Astrocyte (in vitro differentiated cells and primary cell): ENCODE results near the gene FABP1. TPM values are rescaled to one million over a fixed set of nuclear protein-coding genes. Genes with fewer than 3 reads are reported as not detected.

Source experiments
- DNase-seq: peaks from one replicate; pipeline ENCODE4 v3.0.0-alpha.2; 2010; ENCODE audit warnings: low read depth
- FAIRE-seq: peaks from 2 replicates; lab custom pipeline; 2011; peaks lifted over from hg19 to GRCh38; lab: Jason Lieb, UNC
- H2AFZ ChIP-seq: 2 replicates; pipeline ENCODE4 v1.6.0; 2012; ENCODE audit warnings: low read depth, low read length, inconsistent platforms
- H3K27ac ChIP-seq: 2 replicates; pipeline ENCODE4 v1.5.1; 2011; ENCODE audit warnings: low read depth, low read length, inconsistent platforms
- H3K27me3 ChIP-seq: 2 replicates; pipeline ENCODE4 v1.6.0; 2011; ENCODE audit warnings: low read length, inconsistent platforms; ENCODE audit not compliant: insufficient read depth
- H3K36me3 ChIP-seq: 2 replicates; pipeline ENCODE4 v1.5.1; 2011; ENCODE audit warnings: low read length, inconsistent platforms; ENCODE audit not compliant: insufficient read depth
- H3K4me1 ChIP-seq: 2 replicates; pipeline ENCODE4 v1.5.1; 2011; ENCODE audit warnings: low read length, inconsistent platforms; ENCODE audit not compliant: insufficient read depth
- H3K4me2 ChIP-seq: 2 replicates; pipeline ENCODE4 v1.6.0; 2012; ENCODE audit warnings: low read length, inconsistent platforms
- H3K4me3 ChIP-seq: 2 replicates; pipeline ENCODE4 v1.5.1; 2011; ENCODE audit warnings: low read depth, mild to moderate bottlenecking, low read length, inconsistent platforms; ENCODE audit not compliant: insufficient read depth
- H3K79me2 ChIP-seq: 2 replicates; pipeline ENCODE4 v1.6.0; 2012; ENCODE audit warnings: mild to moderate bottlenecking, low read length, inconsistent platforms; ENCODE audit not compliant: insufficient read depth
- H3K9ac ChIP-seq: 2 replicates; pipeline ENCODE4 v1.6.0; 2012; ENCODE audit warnings: mild to moderate bottlenecking, low read length, inconsistent platforms
- H3K9me3 ChIP-seq: 2 replicates; pipeline ENCODE4 v1.5.1; 2012; ENCODE audit warnings: low read depth, mild to moderate bottlenecking, low read length, inconsistent platforms; ENCODE audit not compliant: insufficient read depth
- H4K20me1 ChIP-seq: 2 replicates; pipeline ENCODE4 v1.6.0; 2012; ENCODE audit warnings: low read length, inconsistent platforms; ENCODE audit not compliant: insufficient read depth
- H3K27ac Mint-ChIP-seq: one replicate; pipeline ENCODE4 v1.8.0; 2021; ENCODE audit warnings: mild to moderate bottlenecking, mixed read lengths; ENCODE audit not compliant: unreplicated experiment
- H3K27me3 Mint-ChIP-seq: one replicate; pipeline ENCODE4 v1.8.0; 2021; ENCODE audit warnings: low read depth, mixed read lengths; ENCODE audit not compliant: unreplicated experiment
- H3K36me3 Mint-ChIP-seq: one replicate; pipeline ENCODE4 v1.8.0; 2021; ENCODE audit warnings: low read depth, mixed read lengths; ENCODE audit not compliant: unreplicated experiment
- H3K4me1 Mint-ChIP-seq: one replicate; pipeline ENCODE4 v1.8.0; 2021; ENCODE audit warnings: low read depth, mixed read lengths; ENCODE audit not compliant: unreplicated experiment
- H3K4me3 Mint-ChIP-seq: one replicate; pipeline ENCODE4 v1.8.0; 2021; ENCODE audit warnings: mild to moderate bottlenecking, moderate library complexity, mixed read lengths; ENCODE audit not compliant: unreplicated experiment
- H3K9me3 Mint-ChIP-seq: one replicate; pipeline ENCODE4 v1.8.0; 2021; ENCODE audit warnings: mild to moderate bottlenecking, mixed read lengths; ENCODE audit not compliant: unreplicated experiment
- EZH2 ChIP-seq: IDR thresholded peaks from 2 replicates; pipeline ENCODE4 v1.6.1; 2012; ENCODE audit warnings: mild to moderate bottlenecking, low read length, inconsistent platforms; ENCODE audit not compliant: insufficient read depth
- total RNA-seq: library from RNA; stranded (reverse); gene quantifications from 2 replicates; pipeline ENCODE4 v1.2.1, GENCODE V29; 2021
- TF ChIP-seq, protein P1 (sequence below): IDR thresholded peaks from 2 replicates; pipeline ENCODE4 v1.5.1; 2011; ENCODE audit warnings: low read depth, mild to moderate bottlenecking, inconsistent platforms, low read length, moderate library complexity; ENCODE audit not compliant: insufficient read depth

The FABP1 gene
- total RNA-seq, 1 donor from 2014 or later: not detected

- Histone ChIP-seq H3K4me2 (no peak overlapping the region), H3K9ac (no peak overlapping the region), H3K9me3 (no peaks in the 10 kb centered on the region), H3K36me3 (no peaks in the 10 kb centered on the region), H3K4me3 (no peak overlapping the region), H3K79me2 (no peaks in the 10 kb centered on the region), H4K20me1 (no peaks in the 10 kb centered on the region), H3K27me3 (no peaks in the 10 kb centered on the region), H3K27ac (no peak overlapping the region), H3K4me1 (no peaks in the 10 kb centered on the region), H2AFZ (no peak overlapping the region)
- H3K4me3 Mint-ChIP-seq: no peak overlapping the region
- no peaks in the 10 kb centered on the region for H3K36me3 Mint-ChIP-seq
- peaks cover 20% of the 10 kb centered on the region for H3K27me3 Mint-ChIP-seq
- no peak for TF ChIP-seq EZH2
- TF ChIP-seq, protein P1, sequence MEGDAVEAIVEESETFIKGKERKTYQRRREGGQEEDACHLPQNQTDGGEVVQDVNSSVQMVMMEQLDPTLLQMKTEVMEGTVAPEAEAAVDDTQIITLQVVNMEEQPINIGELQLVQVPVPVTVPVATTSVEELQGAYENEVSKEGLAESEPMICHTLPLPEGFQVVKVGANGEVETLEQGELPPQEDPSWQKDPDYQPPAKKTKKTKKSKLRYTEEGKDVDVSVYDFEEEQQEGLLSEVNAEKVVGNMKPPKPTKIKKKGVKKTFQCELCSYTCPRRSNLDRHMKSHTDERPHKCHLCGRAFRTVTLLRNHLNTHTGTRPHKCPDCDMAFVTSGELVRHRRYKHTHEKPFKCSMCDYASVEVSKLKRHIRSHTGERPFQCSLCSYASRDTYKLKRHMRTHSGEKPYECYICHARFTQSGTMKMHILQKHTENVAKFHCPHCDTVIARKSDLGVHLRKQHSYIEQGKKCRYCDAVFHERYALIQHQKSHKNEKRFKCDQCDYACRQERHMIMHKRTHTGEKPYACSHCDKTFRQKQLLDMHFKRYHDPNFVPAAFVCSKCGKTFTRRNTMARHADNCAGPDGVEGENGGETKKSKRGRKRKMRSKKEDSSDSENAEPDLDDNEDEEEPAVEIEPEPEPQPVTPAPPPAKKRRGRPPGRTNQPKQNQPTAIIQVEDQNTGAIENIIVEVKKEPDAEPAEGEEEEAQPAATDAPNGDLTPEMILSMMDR: no peak
- no peak overlapping the region for H3K27ac Mint-ChIP-seq
- DNase-seq (no peak), FAIRE-seq (no peak)
- H3K4me1 Mint-ChIP-seq: no peaks in the 10 kb centered on the region
- H3K9me3 Mint-ChIP-seq: peaks cover 3% of the 10 kb centered on the region
These were observed 29.3 kb downstream of the FABP1 start for GRCh38 chr2:88098558-88098900.

DNA sequence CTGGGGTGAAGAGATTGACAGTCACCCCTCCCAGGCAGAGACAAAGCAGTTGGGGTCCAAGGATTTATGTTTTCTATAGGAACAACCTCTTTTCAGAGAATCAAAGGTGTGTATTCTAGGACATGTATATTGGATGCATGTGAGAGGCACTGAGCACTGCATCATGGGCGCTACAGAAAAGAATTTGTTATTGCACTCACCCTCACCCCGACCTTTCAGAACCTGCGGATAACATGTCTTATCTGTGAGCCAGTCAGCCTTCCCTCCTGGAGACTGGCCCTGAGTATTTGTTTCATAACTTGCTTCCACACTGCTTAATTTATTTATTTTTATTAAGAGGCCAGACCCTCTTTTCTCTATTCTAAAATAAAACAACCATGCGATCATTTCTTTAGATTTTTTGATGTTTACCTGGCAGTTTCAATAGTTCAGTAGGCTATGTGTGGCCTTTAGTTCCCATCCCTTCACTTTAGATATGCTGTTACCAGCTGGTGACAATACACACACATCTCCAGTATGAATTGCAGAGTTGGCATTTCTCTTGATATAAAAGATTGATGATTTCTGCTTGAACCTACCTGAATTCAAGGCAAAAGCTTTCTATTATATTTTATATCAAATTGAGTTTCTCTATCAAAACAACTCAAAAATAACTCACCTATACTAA, 29.8 kb downstream of the FABP1 start:
- no peak overlapping the region for H2AFZ ChIP-seq
- H3K9ac ChIP-seq: no peak overlapping the region
- Mint-ChIP-seq H3K9me3 (no peaks in the 10 kb centered on the region), H3K4me3 (no peak overlapping the region), H3K36me3 (no peaks in the 10 kb centered on the region), H3K27me3 (peaks cover 18% of the 10 kb centered on the region), H3K4me1 (no peaks in the 10 kb centered on the region), H3K27ac (no peak overlapping the region)
- H3K4me3 ChIP-seq: no peak overlapping the region
- no peaks in the 10 kb centered on the region for H3K79me2 ChIP-seq
- H3K27ac ChIP-seq: no peak overlapping the region
- no peaks in the 10 kb centered on the region for H3K9me3 ChIP-seq
- no peaks in the 10 kb centered on the region for H3K27me3 ChIP-seq
- DNase-seq (no peak), FAIRE-seq (no peak)
- TF ChIP-seq, protein P1: no peak
- no peak for TF ChIP-seq EZH2
- no peak overlapping the region for H3K4me2 ChIP-seq
- no peaks in the 10 kb centered on the region for H3K4me1 ChIP-seq
- no peaks in the 10 kb centered on the region for H4K20me1 ChIP-seq
- H3K36me3 ChIP-seq: no peaks in the 10 kb centered on the region

DNA sequence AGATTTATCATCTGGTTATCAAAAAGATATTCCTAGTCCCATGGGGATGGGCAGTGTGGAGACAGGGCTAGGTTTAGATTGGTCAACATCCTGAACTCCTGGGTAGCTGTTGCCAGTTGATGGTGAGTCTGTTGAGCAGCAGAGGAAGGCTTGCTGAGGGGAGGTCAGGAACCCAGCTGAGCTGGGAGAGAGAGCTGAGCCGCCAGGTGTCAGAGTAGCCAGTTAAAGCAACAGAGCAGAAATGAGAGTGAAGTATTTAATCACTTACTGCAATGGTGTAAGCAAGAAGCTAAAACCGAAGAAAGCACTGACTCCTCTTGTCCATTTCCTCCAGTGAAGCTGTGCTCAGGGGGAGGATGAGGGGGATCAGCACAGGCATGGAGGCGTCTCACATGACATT, 30.7 kb downstream of the FABP1 start:
- H3K4me3 Mint-ChIP-seq: no peak overlapping the region
- Histone ChIP-seq H3K4me1 (no peaks in the 10 kb centered on the region), H3K4me2 (no peak overlapping the region), H3K27ac (no peak overlapping the region), H4K20me1 (no peaks in the 10 kb centered on the region), H3K9me3 (no peaks in the 10 kb centered on the region), H3K27me3 (no peaks in the 10 kb centered on the region), H3K79me2 (no peaks in the 10 kb centered on the region), H3K36me3 (no peaks in the 10 kb centered on the region), H3K9ac (no peak overlapping the region), H2AFZ (no peak overlapping the region), H3K4me3 (no peak overlapping the region)
- peaks cover 16% of the 10 kb centered on the region for H3K27me3 Mint-ChIP-seq
- no peak for FAIRE-seq
- H3K27ac Mint-ChIP-seq: no peak overlapping the region
- DNase-seq: no peak
- no peak for TF ChIP-seq EZH2
- TF ChIP-seq, protein P1: no peak
- no peaks in the 10 kb centered on the region for H3K4me1 Mint-ChIP-seq
- no peaks in the 10 kb centered on the region for H3K36me3 Mint-ChIP-seq
- H3K9me3 Mint-ChIP-seq: no peaks in the 10 kb centered on the region
